GM12874 (cell line): ENCODE results near the gene LIPT1.

Experiments
- TF ChIP-seq, protein P1 (sequence below): IDR thresholded peaks from 2 replicates; pipeline ENCODE4 v1.5.1; 2011; ENCODE audit warnings: low read depth, mild to moderate bottlenecking, control low read depth, low read length, moderate library complexity; ENCODE audit not compliant: insufficient read depth

LIPT1 gene

DNA sequence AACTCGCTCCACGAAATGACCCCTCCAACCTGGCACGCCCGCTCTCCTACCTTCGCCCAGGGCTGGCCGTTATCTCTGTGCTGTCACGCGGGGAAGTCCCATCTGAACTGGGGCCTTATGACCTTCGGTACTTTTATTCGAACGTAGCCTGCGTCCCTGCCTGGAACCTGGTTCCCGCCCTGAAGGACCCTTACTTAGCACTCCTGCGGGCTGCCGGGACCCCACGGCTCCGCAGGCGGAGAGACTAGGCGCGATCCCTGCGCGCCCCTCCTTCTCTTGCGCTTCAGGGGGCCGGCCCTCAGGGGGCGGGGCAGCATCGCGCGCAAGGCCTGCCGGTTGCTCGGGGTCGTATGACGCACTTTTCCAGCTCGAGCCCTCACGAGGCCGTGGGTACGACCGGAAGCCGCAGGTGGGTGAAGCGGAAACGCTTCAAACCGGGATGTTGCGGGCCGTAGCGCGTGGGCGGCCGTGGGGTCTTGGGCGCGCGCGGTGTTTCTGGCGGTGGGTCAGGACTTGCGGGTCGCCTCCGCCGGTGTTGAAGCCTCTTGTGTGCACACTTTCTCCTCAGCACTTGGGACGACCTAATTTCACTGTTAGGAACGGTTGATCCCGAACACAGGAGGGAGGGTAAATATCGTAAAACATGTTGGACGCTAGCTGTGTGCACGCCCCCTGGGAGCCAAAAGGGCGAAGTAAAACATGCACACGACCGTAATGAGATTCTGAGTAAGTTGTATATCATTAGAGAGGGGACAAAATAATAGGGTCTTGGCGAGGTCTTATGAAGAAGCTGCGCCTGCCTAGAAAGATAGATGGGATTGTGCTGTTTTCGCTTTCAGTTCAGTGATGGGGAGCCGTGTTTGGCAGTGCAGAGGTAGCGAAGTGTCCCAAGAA is at the start of gene LIPT1, which contains the start of gene TSGA10:
TSS of gene LIPT1 (plus strand) at position 325 of the 894 bp plus-strand sequence. CDS start 6,991 bp downstream, outside the sequence.
TSS of gene TSGA10 (minus strand) at position 300 of the 894 bp plus-strand sequence. CDS start 45,503 bp downstream, outside the sequence.
- TF ChIP-seq, protein P1, sequence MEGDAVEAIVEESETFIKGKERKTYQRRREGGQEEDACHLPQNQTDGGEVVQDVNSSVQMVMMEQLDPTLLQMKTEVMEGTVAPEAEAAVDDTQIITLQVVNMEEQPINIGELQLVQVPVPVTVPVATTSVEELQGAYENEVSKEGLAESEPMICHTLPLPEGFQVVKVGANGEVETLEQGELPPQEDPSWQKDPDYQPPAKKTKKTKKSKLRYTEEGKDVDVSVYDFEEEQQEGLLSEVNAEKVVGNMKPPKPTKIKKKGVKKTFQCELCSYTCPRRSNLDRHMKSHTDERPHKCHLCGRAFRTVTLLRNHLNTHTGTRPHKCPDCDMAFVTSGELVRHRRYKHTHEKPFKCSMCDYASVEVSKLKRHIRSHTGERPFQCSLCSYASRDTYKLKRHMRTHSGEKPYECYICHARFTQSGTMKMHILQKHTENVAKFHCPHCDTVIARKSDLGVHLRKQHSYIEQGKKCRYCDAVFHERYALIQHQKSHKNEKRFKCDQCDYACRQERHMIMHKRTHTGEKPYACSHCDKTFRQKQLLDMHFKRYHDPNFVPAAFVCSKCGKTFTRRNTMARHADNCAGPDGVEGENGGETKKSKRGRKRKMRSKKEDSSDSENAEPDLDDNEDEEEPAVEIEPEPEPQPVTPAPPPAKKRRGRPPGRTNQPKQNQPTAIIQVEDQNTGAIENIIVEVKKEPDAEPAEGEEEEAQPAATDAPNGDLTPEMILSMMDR, result no peak

DNA sequence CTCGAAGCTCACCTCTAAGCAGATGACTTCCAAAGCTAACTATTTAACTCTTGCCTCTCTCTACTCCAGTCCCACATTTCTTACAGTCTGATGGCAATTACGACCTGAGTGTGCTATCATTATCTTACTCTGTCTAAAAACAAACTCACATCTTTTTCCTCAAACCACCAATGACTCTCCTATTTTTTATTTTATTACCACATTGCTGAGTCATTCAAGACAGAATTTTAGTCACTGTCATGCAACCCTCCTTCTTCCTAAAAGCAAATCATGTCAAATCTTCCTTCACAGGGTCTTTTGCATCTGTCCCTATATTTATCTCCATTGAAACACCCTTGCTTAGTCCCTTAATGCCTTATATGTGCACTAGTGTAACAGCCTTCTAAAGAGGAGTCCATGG is 47.9 kb upstream of the LIPT1 start:
- TF ChIP-seq, protein P1, result no peak

DNA sequence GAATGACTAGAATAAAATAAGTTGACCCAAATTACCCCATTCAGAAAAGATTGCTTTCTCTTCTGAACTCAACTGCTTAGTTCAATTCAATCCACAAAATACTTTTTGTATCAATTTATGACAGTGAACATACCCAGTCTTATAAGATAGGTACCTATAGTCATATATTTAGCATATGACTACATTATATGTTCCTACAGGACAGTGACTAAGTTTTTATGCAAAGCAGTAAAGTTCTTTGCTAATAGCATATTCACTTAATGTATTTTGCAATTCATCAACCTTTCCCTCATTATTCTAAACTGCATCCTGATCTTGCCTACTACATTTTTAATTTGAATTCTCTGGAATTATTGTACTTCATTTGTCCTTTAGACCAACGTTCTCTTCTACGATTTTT is 43.5 kb upstream of the LIPT1 start:
- TF ChIP-seq, protein P1, result no peak

DNA sequence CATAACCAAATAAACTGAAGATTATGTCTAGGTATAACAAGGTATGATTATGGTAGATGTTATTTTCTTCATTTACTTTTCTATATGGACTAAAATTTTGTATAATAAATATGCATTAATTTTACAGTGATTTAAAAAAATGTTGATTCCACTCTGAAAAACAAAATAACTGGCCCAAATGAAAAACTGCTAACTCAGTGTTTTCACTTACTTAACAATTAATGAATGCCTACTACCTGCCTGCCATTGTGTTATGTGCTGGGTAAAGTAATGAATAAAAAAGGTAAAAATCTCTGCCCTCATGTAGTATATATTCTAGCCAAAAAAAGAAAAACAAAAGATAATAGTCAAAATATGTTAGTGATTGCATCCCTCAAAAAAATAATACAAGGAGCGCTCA is 42.8 kb upstream of the LIPT1 start:
- TF ChIP-seq, protein P1, result no peak

DNA sequence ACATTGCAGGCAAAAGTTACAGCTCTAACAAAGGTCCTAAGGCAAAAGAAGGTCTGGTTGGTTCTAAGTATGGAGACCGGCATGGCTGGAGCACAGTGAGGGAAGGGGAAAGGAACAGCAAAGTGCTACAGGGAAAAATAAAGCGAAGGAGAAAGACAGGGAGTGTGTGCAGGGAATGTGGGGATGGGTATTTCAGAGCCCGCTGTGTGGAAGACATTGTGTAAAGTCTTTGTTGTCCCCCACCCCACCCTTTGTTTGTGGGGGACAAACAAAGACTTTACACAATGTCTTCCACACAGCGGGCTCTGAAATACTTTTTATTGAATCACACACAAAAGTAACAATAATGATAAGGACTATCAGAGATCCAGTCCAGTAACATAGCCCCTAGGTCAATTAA is 42.1 kb upstream of the LIPT1 start:
- TF ChIP-seq, protein P1, result no peak

DNA sequence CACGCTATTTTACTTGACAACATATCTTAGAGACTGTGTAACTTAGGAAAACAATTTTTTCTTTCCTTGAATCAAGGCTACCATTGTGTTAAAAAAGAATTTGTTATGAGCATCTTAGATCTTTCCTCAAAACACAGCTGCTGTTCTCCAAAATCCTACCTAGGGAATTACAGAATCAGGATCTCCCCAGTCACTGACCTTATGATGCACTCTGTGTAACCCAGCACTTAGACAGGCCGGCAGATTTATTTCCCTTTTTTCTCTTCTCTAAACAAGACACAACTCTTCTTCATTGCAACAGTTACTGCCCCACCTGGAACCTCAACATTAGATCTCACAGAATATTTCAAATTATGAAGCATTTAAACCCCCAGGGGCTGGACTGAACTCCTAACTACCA is 26.8 kb upstream of the LIPT1 start:
- TF ChIP-seq, protein P1, result no peak

DNA sequence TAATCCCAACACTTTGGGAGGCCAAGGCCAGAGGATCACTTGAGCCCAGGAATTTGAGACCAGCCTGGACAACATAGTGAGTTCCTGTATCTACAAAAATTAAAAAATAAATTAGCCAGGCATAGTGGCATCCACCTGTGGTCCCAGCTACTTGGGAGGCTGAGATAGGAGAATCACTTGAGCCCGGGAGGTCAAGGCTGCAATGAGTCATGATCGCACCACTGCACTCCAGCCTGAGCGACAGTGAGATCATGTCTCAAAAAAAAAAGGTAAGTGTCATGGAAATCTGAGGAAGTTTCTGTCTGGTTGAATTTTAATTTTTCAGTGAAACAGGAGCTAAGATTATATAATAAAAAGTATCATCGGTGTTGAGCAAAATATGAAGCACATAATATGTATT is 15.8 kb upstream of the LIPT1 start:
- TF ChIP-seq, protein P1, result no peak
